Activated T-cell treated with anti-CD3 and anti-CD28 coated beads, Interleukin-2, amount 50 U/mL, for 72 hours (primary cell): ENCODE results near the gene ACER3. TPM values are rescaled to one million over a fixed set of nuclear protein-coding genes. Genes with fewer than 3 reads are reported as not detected.

Source experiments
- ATAC-seq, 2 donors: fragments of 150-1000 bp; cut with Tn5 transposase; replicated peaks in 1 of 2; 2 replicates each; pipeline ENCODE4 v1.10.0; 2021; ENCODE audit warnings: moderate library complexity in 2 of 2, mild to moderate bottlenecking in 1 of 2
- DNase-seq, 2 donors: peaks; one replicate each; pipeline ENCODE4 v3.0.0; 2021 to 2022; ENCODE audit warnings: mixed read lengths in 1 of 2
- H3K27ac Mint-ChIP-seq: one replicate; pipeline ENCODE4 v1.8.0; 2022; ENCODE audit warnings: mild to moderate bottlenecking, moderate library complexity, mixed read lengths
- H3K27me3 Mint-ChIP-seq: one replicate; pipeline ENCODE4 v1.8.0; 2022; ENCODE audit warnings: low read depth, mixed read lengths
- H3K36me3 Mint-ChIP-seq, 2 donors: one replicate each; pipeline ENCODE4 v1.8.0; 2022; ENCODE audit warnings: mixed read lengths in 2 of 2, mild to moderate bottlenecking in 1 of 2; ENCODE audit not compliant: insufficient read depth in 2 of 2
- H3K4me1 Mint-ChIP-seq: one replicate; pipeline ENCODE4 v1.8.0; 2022; ENCODE audit warnings: low read depth, mixed read lengths
- H3K4me3 Mint-ChIP-seq, 2 donors: one replicate each; pipeline ENCODE4 v1.8.0; 2022; ENCODE audit warnings: mild to moderate bottlenecking in 2 of 2, mixed read lengths in 2 of 2, moderate library complexity in 2 of 2
- H3K9me3 Mint-ChIP-seq, 2 donors: one replicate each; pipeline ENCODE4 v1.8.0; 2022; ENCODE audit warnings: mixed read lengths in 2 of 2
- total RNA-seq, 2 donors: library from RNA; stranded (reverse); gene quantifications; one replicate each; pipeline ENCODE4 v1.2.3, GENCODE V29; 2022

The ACER3 gene
- total RNA-seq, 2 donors from 2014 or later = 13.1 to 16.2 TPM

DNA sequence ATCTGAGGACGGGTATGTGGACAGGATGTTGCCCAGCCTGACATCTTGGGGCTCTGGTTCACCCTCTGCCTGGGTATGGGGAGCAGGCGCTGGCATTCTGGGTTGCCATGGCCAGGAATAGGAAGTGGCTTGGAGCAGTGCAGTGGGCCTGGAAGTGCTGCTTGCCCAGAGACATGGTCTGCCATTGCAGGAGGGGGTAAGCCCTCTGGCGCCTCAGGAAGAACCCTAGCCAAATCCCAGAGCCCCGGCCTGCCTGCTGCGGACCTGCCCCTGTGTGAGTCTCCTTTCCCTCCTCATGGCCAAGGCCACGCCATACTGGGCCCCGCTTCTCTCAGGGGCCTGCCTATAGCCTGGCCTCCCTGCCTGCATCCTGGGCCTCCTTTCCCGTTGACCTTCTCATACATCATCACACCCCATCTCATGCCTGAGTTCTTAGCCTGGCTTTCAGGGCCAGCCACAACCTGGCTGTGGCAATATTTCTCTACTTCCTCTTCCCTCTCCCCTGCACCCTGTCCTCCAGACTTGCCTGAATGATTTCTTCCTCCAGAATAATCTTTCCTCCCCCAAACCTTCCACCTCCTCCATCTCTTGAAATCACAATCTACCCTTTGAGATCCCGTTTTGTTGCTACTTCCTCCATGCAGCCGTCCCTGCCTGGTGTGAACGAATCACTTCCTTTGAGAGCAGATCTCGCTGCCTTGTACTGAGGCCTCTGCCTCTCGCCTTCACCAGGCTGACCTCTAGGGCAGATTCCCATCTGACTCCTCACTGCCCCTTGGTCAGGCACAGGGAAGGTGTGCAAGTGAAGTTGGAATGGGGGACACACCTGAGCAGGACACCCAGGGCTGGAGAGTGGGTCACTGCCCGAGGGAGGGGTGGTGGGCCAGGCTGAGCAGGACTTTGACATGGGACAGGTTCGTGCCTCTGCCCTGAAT is 211.2 kb downstream of the ACER3 start:
- no peak for ATAC-seq
- no peaks in the 10 kb centered on the region for H3K27me3 Mint-ChIP-seq
- no peaks in the 10 kb centered on the region for H3K36me3 Mint-ChIP-seq
- no peaks in the 10 kb centered on the region for H3K9me3 Mint-ChIP-seq
- peaks cover 19% of the 10 kb centered on the region for H3K4me1 Mint-ChIP-seq
- H3K27ac Mint-ChIP-seq = no peak overlapping the region
- no peak for DNase-seq
- no peak overlapping the region for H3K4me3 Mint-ChIP-seq

DNA sequence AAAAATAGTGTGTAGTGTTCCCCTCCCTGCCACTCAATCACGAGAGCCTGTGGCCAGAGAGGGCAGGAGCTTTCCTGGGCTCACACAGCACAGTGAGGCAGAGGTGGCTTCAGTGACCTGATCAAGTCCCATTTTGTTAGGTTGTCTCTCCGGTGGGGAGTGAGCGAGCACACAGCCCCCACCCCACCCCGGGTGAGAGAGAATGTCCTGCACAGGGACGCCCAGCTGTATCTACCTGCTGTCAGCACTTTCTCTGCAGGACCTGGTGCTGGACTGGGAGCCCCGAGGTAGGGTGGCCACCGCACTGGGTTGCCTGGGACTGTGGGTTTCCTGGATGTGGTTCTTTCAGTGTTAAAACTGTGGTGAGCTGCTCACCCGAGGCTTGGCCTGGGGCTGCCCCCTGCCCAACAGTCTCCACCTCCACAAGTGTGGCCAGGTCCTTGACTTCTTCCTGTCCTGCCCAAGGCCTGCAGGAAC is 212.2 kb downstream of the ACER3 start:
- ATAC-seq = peak; percentile 72
- Mint-ChIP-seq H3K9me3 (no peaks in the 10 kb centered on the region), H3K4me3 (no peak overlapping the region), H3K4me1 (peaks cover 19% of the 10 kb centered on the region), H3K27me3 (no peaks in the 10 kb centered on the region), H3K36me3 (no peaks in the 10 kb centered on the region), H3K27ac (no peak overlapping the region)
- peak; percentile 26 to 47 for DNase-seq

DNA sequence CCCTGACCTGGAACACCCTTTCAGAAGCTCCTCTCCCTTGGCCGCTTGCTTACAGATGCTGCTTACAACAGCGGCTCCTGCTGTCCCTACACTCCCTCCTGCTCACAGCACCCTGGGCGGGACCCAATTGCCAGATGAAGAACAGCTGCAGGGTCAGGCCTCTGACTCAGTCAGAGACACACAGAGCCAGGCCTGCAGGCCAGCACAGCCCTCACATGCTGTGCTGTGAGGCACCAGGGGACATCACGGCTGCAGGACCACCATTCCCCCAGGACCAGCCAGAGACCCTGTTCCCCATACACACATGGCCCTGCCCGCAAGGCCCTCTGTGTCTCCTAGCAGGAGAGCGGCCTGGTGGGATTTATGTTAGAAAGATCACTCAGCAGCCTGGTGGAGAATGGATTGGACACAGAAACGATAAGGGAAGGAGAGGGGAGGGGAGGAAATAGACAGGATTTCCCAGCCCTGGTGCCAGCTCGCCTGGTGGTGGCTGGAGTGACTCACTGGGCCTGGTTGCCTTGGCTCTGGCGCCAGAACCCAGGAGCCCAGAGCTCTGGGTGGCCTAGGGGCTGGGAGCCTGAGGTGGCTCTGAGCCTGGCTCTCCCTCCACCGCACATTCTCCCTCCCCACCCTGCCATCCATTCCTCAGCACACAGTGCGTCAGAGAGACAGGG is 212.7 kb downstream of the ACER3 start:
- Mint-ChIP-seq H3K4me1 (peaks cover 19% of the 10 kb centered on the region), H3K27ac (no peak overlapping the region), H3K4me3 (no peak overlapping the region), H3K36me3 (no peaks in the 10 kb centered on the region), H3K27me3 (no peaks in the 10 kb centered on the region), H3K9me3 (no peaks in the 10 kb centered on the region)
- DNase-seq (no peak), ATAC-seq (peak; percentile 41 to 58)

DNA sequence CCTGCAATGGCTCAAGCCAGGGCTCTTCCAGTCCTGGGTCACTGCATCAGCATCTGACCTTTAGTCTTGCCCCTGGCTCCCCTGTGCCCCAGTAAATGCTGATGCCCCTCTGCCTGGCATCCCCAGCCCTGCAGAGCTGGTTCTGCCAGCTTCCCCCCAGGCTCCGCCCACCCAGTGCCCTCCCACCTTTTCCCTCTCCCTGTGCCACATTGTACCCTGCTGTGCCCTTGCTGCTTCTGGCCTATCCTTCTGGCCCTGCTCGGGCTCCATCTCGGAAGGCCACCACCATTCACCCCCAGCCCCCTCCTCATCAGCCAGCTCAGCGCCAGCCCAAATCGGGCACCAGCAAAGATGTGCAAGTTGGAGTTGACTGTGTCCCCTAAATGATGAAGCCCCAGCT is 213.5 kb downstream of the ACER3 start:
- Mint-ChIP-seq H3K27ac (no peak overlapping the region), H3K9me3 (peaks cover 3 to 4% of the 10 kb centered on the region in 2 donors), H3K4me3 (no peak overlapping the region), H3K36me3 (peaks cover 0 to 3% of the 10 kb centered on the region in 2 donors), H3K4me1 (peaks cover 19% of the 10 kb centered on the region), H3K27me3 (no peaks in the 10 kb centered on the region)
- DNase-seq (no peak), ATAC-seq (no peak)

DNA sequence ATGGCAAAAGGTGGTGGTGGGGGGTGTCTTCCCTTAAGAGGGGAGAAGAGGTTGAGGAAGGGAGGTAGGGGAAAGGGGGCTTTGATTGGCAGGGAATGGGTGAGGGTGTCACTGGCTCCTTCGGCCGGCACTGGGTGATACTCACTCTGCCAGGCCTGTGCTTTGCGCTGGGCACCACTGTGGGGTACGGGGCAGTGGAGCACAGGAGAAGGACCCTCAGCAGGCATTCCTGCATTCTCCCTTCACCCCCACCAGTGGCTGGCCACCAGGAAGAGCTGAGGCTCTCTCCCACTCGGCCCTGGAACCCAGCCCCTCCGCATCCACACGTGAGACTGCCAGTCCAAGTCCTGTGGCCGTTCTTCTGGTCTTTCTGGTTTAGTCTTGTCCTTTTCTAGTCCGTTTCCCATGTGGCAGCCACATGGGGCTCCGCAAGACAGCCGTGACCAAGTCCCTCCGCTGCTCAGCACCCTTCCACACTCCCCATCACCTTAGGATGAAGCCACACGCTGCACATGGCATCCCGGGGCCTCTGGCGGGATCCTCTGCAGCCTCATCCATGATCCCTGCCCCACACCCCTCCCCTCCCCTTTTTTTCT is 214.0 kb downstream of the ACER3 start:
- Mint-ChIP-seq H3K4me1 (peaks cover 19% of the 10 kb centered on the region), H3K36me3 (peaks cover 0 to 3% of the 10 kb centered on the region in 2 donors), H3K27me3 (no peaks in the 10 kb centered on the region), H3K9me3 (peaks cover 3 to 4% of the 10 kb centered on the region in 2 donors), H3K4me3 (no peak overlapping the region), H3K27ac (no peak overlapping the region)
- DNase-seq = no peak
- ATAC-seq = no peak

DNA sequence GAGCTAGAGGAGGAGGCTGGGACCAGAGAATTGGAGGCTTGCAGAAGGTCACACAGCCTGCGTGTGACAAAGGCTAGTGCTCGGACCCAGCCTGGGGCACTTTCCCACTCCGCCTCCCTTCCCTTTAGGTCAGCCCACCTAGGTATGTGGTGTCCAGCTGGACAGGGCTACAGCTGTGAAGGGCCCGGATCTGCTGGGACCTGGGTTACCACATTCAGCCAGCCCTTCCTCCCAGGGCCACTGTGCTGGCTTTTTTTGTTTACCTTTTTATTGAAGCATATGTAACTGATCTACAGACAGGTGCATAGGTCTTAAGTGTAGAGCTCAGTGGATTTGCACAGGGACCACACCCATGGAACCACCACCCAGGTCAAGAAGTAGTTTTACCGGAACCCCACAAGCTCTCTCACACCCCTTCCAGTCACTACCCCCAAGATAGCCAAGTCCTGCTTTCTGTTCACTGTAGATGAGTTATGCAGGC is 214.7 kb downstream of the ACER3 start:
- no peak for DNase-seq
- peaks cover 19% of the 10 kb centered on the region for H3K4me1 Mint-ChIP-seq
- no peak overlapping the region for H3K4me3 Mint-ChIP-seq
- peaks cover 0 to 3% of the 10 kb centered on the region in 2 donors for H3K36me3 Mint-ChIP-seq
- no peak for ATAC-seq
- H3K9me3 Mint-ChIP-seq = peaks cover 3 to 6% of the 10 kb centered on the region in 2 donors
- H3K27me3 Mint-ChIP-seq = no peaks in the 10 kb centered on the region
- H3K27ac Mint-ChIP-seq = no peak overlapping the region

Other genes starting within 250 kb of the ACER3 start
- 10 to 100 TPM; 12.5 to 16.4 TPM for gene LRRC32, start 190.2 kb upstream of the ACER3 start, total RNA-seq
- 1 to 10 TPM; 1.4 to 3.6 TPM for gene TSKU, start 77.6 kb upstream of the ACER3 start, total RNA-seq
- gene B3GNT6, start 173.5 kb downstream of the ACER3 start, total RNA-seq = not detected
- gene CAPN5, start 206.1 kb downstream of the ACER3 start, total RNA-seq = 1 to 10 TPM; 1.0 to 1.1 TPM
- not detected for gene OMP, start 241.9 kb downstream of the ACER3 start, total RNA-seq